AG20443 (cell line): ENCODE results near the gene MST1R.

Source experiments
- DNase-seq: peaks from one replicate; pipeline ENCODE4 v3.0.0; 2012; ENCODE audit warnings: low spot score, mixed read lengths

Gene MST1R

GRCh38 chr3:49839193-49839809 is 64.4 kb downstream of the MST1R start:
- DNase-seq, result peak; percentile 88
